ENCODE data around the gene RAI2. TPM values are rescaled to one million over a fixed set of nuclear protein-coding genes. Genes with fewer than 3 reads are reported as not detected.
"Not testable (repeated sequence)": the region's sequence is repeated elsewhere in the genome, so short reads cannot be mapped to it uniquely, and the experiment has no call there.

Gene RAI2
- total RNA-seq, 1 experiment from 2014 or later, result not detected

- not testable (repeated sequence) for DNase-seq (ENCODE audit: low spot score)
These were observed 74.3 kb downstream of the RAI2 start for GRCh38 chrX:17786554-17787347.

GRCh38 chrX:17779434-17779833 is 81.7 kb downstream of the RAI2 start:
- DNase-seq (ENCODE audit: low spot score), result no peak

- no peak for DNase-seq (ENCODE audit: low spot score)
These were observed 82.1 kb downstream of the RAI2 start for GRCh38 chrX:17778997-17779396.

GRCh38 chrX:17774053-17774452 is 87.0 kb downstream of the RAI2 start:
- no peak for DNase-seq (ENCODE audit: low spot score)

- no peak for DNase-seq (ENCODE audit: low spot score)
These were observed 87.7 kb downstream of the RAI2 start for GRCh38 chrX:17773221-17773876.

- no peak for DNase-seq (ENCODE audit: low spot score)
These were observed 91.3 kb downstream of the RAI2 start for GRCh38 chrX:17769701-17770269.

GRCh38 chrX:17768997-17769396 is 92.1 kb downstream of the RAI2 start:
- no peak for DNase-seq (ENCODE audit: low spot score)

GRCh38 chrX:17767734-17768133 is 93.4 kb downstream of the RAI2 start:
- no peak for DNase-seq (ENCODE audit: low spot score)

GRCh38 chrX:17759990-17760389 is 101.1 kb downstream of the RAI2 start:
- no peak for DNase-seq (ENCODE audit: low spot score)

GRCh38 chrX:17758382-17758781 is 102.7 kb downstream of the RAI2 start:
- DNase-seq (ENCODE audit: low spot score), result no peak

GRCh38 chrX:17750436-17750835 is 110.7 kb downstream of the RAI2 start:
- no peak for DNase-seq (ENCODE audit: low spot score)

Other genes with a start within 250 kb of the RAI2 start
- 24.9 and 26.4 TPM in 2 replicates for gene SCML1, start 123.8 kb downstream of the RAI2 start, total RNA-seq (2014; rRNA removed; shearing (Covaris generic))

All from A172 (cell line).